Measurements from ENCODE around the gene NCR2. TPM values are rescaled to one million over a fixed set of nuclear protein-coding genes. Genes with fewer than 3 reads are reported as not detected.

The NCR2 gene
- total RNA-seq, 1 experiment from 2014 or later, result not detected

DNA sequence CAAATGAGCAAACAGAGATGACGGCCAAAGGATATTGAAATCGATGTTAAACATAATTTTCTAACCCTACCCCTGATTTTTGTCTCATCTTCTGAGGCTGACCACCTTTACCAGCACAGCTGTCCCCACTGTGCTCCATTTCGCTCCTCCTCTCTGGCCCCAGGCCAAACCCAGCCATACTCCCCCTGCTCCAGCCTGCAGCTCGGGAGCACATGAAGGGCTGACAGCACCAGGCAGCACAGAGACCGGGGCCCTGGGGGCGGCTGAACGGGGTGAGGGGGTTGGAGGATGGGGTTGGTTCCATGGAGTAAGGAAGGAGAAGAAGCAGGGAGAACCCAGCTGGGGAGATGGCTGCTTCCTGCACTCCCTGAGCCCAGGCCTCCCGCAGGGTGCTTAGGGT is 3.2 kb upstream of the NCR2 start:
- no peak overlapping the region for H3K4me3 Mint-ChIP-seq
- Histone ChIP-seq H2AK5ac (ENCODE audit: insufficient read length, low read length) (no peak overlapping the region), H3K56ac (ENCODE audit: insufficient read length, low read depth, low read length) (no peak overlapping the region), H4K20me1 (ENCODE audit: control insufficient read depth, insufficient read depth, insufficient read length) (no peaks in the 10 kb centered on the region), H3K23ac (ENCODE audit: insufficient read length, low read depth, low read length) (no peak overlapping the region), H4K8ac (replicated peaks; ENCODE audit: insufficient read length, low read depth, low read length) (no peak overlapping the region), H2BK12ac (ENCODE audit: insufficient read length, low read depth, low read length) (no peak overlapping the region), H2BK5ac (ENCODE audit: insufficient read length, low read length) (no peak overlapping the region), H3K23me2 (ENCODE audit: insufficient read length, low read depth, low read length, poor library complexity, severe bottlenecking) (no peaks in the 10 kb centered on the region), H3K4me1 (ENCODE audit: insufficient read depth, low read length) (no peaks in the 10 kb centered on the region), H3K79me1 (ENCODE audit: insufficient read depth, low read depth, low read length, poor library complexity, severe bottlenecking) (no peaks in the 10 kb centered on the region), H3T11ph (ENCODE audit: low read length) (no peak overlapping the region), H3K4ac (ENCODE audit: low read depth, low read length) (no peak overlapping the region), H3K27me3 (ENCODE audit: insufficient read depth, low read length) (no peaks in the 10 kb centered on the region), H3K27ac (ENCODE audit: insufficient read length, low read depth, low read length) (no peak overlapping the region), H3K9me3 (ENCODE audit: control insufficient read depth, low read depth, low read length) (no peaks in the 10 kb centered on the region), H2AFZ (ENCODE audit: low read length) (no peak overlapping the region), H2BK15ac (ENCODE audit: low read depth, low read length) (no peak overlapping the region), H4K5ac (ENCODE audit: insufficient read length, low read depth, low read length) (no peak overlapping the region), H3K9ac (ENCODE audit: extremely low read depth, insufficient read length, low read length) (no peak overlapping the region), H3K4me2 (ENCODE audit: insufficient read depth, insufficient read length, low read length) (no peak overlapping the region), H3K79me2 (ENCODE audit: insufficient read depth, low read length) (no peaks in the 10 kb centered on the region), H4K91ac (ENCODE audit: insufficient read length, low read depth, low read length) (no peak overlapping the region), H3K14ac (ENCODE audit: insufficient read depth, low read length) (no peak overlapping the region), H2BK120ac (ENCODE audit: low read depth, low read length, poor library complexity, severe bottlenecking) (no peak overlapping the region), H3K18ac (ENCODE audit: insufficient read length, low read depth, low read length) (no peak overlapping the region), H2BK20ac (ENCODE audit: low read depth, low read length, poor library complexity, severe bottlenecking) (no peak overlapping the region)
- H3K27me3 Mint-ChIP-seq (ENCODE audit: low read depth), result peaks cover 12% of the 10 kb centered on the region
- H3K27ac Mint-ChIP-seq, result no peak overlapping the region
- peaks cover 3 to 12% of the 10 kb centered on the region in 2 experiments; a peak in 3 of 4 replicates for H3K4me1 Mint-ChIP-seq
- WGBS (ENCODE audit: extremely low coverage, insufficient read length, low lambda C conversion rate), result no CpG with 5 or more reads among the region's 8 CpGs
- no peaks in the 10 kb centered on the region for H3K36me3 Mint-ChIP-seq (ENCODE audit: insufficient read depth in 1 of 3, low read depth in 3 of 3)
- H3K9me3 Mint-ChIP-seq, result no peaks in the 10 kb centered on the region
- TF ChIP-seq, protein P1, sequence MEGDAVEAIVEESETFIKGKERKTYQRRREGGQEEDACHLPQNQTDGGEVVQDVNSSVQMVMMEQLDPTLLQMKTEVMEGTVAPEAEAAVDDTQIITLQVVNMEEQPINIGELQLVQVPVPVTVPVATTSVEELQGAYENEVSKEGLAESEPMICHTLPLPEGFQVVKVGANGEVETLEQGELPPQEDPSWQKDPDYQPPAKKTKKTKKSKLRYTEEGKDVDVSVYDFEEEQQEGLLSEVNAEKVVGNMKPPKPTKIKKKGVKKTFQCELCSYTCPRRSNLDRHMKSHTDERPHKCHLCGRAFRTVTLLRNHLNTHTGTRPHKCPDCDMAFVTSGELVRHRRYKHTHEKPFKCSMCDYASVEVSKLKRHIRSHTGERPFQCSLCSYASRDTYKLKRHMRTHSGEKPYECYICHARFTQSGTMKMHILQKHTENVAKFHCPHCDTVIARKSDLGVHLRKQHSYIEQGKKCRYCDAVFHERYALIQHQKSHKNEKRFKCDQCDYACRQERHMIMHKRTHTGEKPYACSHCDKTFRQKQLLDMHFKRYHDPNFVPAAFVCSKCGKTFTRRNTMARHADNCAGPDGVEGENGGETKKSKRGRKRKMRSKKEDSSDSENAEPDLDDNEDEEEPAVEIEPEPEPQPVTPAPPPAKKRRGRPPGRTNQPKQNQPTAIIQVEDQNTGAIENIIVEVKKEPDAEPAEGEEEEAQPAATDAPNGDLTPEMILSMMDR (conservative IDR thresholded peaks at IDR 0.05), result no peak
- DNase-seq, result no peak

Measured in H9 (cell line).